ENCODE measurements around the gene MYOM1.
"Not testable (repeated sequence)": the region's sequence is repeated elsewhere in the genome, so short reads cannot be mapped to it uniquely, and the experiment has no call there.

MYOM1 gene

DNA sequence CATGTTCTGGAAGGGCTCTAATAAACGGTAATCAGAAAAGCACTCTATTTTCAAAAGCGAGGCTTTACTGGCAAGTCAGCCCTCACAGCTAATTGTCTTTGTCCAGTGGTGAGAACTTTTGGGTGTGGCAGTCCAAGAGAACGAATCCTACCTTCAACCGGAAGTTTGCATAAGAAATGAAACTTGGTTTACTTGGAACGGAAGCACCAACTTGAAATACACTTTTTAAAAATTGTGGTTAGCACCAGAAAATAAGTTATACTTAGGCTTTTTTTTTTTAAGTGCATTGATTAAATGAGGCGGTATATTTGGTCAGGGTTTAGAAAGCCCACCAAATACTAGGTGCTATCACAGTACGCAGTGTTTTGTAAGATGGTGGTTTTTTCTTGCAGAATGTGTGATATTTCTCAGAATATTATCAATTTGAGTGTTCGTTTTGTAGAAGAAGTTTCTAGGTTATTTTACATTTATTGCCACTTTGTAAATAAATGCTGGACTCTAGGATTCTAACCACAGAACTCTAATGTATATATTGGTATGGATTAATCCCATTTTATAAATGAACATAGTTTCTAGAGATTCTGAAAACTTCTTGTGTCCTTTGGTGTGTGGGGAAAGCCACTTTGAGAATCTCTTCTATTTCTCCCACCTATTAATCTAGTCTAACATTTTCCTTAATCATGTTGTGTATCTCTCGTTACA is 29.0 kb upstream of the MYOM1 start:
- no peak for DNase-seq

DNA sequence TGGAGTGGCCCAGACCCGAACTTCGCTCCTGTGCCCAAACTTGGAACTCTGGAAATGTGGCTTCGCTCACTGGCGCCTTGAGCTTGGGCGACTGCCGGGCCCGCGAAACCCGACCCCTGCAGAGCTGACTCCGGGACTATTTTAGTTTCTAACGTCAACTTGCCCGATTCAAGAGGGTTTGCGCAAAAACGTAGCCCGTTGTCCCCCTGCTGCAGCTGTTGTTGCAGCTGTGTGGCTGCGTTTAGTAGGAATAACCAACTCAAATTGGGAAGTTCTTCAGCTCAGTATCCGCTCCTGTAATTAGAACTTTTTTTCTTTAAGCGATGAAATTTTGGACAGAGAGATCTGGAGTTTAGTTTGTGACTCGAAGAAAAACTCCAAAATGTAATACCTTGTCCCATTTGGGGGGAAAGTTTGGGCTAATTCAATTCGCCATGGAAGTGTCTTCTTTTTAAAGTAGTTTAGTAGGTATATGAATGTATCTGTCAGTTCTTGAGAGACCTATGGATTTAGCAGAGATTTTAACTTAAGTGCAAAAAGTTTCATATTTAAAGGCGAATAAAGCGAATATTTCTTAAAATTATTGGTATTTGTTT is 28.4 kb upstream of the MYOM1 start:
- DNase-seq = no peak

DNA sequence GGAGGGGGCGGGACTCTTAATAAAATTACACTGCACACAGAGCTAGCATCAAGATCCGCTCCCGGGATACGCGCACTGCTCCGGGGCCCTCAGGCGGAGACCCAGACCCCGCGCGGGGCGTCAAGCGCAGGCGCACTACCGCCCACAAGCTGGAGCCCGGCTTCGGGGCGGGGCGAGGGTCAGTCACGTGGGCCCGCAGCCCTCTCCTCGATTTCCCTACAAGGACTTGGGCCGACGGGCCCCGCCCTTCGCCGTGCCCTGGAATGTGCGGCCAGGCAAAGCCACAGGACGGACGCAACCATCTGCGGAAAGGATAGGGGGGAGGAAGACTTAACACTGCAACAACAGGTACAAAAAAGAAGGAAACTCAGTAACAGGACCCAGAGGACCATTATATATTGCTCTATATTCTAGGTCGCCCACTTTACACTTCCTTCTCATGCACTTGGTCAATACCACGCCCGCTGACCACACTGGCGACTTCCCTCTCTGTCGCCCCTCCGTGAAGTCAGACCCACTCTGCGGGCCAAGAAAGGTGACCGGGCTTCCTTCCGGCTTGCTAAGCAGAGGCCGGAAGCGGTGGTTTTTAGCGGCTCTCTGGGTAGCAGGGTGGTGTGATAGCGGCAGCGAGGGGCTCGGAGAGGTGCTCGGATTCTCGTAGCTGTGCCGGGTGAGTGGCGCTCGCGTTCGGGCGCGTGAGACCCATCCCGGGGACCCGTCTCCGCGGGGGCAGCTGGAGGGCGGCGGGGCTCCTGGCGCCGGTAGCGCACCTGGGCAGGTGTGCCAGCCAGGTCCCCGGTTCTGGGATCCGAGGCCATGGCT is 27.7 kb upstream of the MYOM1 start, which contains the start of gene MYL12A:
MYL12A (plus strand) TSS at position 562 of the 822 bp plus-strand sequence. CDS start 5,447 bp downstream, outside the sequence.
- DNase-seq = peak; percentile 82

DNA sequence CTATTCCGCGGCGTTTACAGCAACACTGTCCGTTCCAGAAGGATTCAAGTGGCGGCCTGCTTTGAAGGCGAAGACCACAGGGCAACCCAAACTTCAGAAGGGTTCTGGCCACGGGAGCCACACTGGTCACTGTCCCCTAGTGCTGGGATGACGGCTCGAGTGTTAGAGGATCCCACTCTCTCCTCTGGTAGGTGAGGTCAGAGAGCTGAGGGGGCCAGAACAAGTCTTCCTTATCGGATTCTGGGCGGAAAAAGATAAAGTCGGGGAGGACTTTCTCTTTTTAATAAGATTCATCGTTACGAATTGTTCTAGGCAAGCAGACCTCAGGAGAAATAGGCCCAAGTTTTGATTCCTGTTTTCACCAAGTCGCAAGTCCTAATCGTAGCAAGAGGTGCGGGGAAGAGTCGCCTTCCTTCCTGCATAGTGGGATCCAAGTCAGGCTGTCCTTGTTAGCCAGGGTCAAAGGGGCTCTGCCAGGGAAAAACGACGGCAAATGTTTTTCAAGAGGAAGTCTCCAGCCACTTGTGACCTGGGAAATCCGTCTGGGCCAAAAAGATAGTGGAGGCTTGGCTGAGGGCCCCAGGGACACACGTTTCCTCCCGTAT is 27.0 kb upstream of the MYOM1 start:
- DNase-seq = no peak

DNA sequence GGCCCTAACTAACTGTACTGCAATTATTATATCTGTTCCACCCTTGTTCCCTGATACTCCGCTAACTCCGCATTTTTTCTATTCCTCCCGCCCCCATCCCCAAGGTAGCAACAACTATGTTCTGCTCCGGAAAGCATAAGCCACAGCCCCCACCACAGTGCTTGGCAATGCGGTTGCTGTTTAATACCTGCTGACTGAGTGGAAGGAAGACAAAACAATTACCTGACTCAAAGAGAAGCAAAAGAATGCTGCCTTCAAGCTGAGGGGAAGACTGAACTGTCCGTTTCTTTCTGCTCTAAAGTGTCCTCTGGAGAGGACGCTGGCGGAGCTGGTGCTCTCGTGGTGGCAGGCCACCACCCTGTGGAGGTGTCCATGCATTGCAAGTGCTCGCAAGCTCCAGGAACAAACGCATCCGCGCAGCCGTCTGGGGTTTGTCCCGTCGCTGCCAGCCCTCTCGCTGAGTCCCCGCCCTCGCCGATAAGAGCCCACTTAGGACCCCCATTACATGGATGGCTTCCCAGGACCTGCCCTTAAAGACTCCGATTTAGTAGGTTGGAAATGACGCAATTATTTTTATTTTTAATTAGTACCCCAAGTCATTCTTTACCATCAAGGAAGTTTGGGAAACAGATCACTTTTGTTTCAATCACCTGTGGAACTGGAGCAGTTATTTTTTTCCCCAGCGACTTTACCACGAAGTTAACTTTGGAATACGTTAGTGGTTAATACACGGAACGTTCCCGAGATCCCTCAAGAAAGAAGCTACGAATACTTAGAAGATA is 26.3 kb upstream of the MYOM1 start:
- DNase-seq = peak; percentile 67

DNA sequence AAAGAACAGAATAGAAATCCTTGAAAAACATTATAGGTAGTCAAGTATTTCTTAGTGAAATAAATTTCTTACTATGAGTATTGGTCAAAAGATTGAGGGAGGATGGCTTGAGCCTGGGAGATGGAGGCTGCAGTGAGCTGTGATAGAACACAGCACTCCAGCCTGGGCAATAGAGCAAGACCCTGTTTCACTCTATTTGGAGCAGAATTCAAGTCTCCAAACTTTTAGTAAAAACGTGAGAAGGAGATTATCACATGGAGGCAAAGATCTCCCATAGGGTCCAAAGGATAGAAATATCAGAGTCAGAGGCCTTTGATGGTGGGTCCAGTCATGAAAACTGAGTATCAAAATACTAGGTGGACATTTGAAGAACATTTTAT is 25.4 kb upstream of the MYOM1 start:
- no peak for DNase-seq

DNA sequence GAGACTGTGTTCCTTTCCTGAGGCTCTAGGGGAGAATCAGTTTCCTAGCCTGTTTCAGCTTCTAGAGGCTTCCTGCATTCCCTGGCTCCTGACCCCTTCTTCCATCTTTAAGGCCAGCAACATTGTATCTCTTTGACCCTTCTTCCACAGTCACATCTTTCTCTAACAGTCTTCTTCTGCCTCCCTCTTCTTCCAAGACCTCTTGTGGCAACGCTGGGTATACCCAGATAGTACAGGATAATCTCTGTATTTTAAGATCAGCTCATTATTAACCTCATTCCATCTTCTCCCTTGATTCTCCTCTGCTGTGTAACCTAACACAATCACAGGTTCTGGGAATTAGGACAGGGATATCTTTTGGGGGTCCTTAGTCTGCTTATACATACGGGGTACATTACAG is 19.0 kb upstream of the MYOM1 start:
- DNase-seq = no peak

DNA sequence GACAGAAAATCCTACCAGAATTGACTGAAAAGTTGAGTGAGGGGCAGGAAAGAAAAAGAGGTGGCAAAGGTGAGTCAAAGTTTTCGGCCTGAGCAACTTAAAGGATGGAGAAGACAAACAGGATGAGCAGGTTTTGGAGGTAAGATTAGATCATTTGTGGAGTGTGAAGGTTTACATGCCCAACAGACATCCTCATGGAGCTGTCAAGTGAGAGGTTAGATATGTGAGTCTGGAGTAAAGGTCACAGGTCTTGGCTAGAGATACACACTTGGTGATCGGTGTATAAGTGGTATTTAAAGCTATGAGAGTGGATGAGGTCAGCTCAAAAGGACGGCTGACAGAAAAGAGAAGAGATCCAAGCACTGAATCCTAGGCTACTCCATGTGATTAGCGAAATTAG is 16.7 kb upstream of the MYOM1 start:
- no peak for DNase-seq

DNA sequence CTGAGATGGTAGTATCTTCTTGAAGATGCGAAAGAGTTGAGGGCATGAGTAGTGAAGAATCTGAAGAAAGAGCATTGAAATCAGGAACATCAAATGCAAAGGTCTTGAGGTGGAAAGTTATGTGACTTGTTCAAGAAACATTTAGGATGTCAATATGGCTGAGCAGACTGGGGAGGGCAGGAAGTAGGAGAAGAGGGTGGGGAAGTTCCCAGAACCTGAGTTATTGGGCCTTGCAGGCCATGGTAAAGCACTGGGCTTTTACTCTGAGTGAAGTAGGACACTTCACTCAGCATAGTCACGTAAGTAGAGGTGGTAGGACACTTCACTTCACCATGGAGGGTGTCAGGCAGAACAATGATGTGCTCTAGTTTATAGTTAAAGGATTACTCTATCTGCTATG is 16.1 kb upstream of the MYOM1 start:
- DNase-seq = no peak

DNA sequence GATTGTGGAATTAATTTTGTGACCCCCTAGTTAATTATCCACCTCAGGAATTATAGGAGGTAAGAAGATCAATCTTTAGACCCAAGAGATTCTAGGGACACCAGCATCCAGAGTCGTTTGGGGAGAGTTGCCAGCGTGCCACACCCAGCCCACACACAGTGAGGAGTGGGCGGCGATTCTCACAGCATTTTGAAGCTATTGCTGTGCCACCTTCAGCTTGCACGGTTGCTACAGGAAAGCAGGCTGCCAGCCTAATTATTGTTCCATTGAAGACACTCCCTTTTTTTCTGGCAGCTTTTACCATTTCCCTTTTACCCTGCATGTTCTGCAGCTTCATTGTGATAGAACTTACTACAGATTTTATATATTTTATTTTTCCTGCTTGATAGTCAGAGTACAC is 14.7 kb upstream of the MYOM1 start:
- DNase-seq = no peak

DNA sequence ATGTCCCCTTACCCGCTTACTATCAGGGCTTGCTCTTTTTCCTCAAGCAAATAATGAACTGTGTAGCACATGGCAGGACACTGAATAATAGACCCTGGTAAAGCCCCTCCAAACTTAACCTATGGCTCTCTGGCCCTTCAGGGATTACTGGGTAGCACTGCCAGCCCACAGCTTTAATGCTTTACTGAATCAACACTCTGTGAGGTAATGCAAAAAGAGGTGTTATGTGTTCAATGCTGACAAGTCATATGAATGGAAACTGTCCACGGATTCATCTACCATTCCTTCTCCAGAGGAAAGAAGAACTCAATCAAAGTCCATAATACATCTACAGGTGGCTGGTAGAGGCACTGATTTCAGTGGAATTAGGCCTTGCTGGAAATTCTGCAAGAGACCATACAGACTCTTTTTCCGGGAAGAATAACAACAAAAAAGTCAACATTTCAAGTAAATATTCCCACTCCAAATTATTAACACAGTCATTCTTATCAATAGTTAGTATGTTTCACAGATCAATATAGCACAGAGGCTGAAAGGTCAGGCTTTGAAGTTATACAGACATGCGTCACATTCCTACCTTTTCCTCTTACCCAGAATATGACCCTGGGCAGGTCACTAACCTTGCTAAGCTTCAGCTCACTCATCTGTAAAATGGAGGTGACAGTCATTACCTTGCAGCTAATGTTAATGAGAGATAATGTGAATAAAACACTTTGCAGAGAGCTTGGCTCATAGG is 13.8 kb upstream of the MYOM1 start:
- DNase-seq = no peak

DNA sequence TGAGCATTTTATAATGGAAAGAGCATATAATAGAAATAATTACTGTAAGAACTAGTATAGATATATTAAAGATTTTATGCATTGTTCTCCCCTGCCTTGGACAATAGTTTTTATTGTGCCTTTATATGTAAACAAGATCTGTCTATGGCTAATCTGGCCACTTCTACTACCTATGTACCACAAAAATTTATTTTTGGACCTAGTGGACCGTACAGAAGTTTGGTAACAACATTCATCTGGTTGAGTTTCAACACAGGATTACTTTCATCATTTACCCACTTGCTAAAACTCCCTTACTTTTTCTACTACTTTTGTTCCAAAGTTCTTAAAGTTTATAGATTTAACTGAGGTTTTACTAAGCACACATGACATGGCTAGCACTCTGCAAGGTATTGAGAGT is 13.2 kb upstream of the MYOM1 start:
- DNase-seq = no peak

DNA sequence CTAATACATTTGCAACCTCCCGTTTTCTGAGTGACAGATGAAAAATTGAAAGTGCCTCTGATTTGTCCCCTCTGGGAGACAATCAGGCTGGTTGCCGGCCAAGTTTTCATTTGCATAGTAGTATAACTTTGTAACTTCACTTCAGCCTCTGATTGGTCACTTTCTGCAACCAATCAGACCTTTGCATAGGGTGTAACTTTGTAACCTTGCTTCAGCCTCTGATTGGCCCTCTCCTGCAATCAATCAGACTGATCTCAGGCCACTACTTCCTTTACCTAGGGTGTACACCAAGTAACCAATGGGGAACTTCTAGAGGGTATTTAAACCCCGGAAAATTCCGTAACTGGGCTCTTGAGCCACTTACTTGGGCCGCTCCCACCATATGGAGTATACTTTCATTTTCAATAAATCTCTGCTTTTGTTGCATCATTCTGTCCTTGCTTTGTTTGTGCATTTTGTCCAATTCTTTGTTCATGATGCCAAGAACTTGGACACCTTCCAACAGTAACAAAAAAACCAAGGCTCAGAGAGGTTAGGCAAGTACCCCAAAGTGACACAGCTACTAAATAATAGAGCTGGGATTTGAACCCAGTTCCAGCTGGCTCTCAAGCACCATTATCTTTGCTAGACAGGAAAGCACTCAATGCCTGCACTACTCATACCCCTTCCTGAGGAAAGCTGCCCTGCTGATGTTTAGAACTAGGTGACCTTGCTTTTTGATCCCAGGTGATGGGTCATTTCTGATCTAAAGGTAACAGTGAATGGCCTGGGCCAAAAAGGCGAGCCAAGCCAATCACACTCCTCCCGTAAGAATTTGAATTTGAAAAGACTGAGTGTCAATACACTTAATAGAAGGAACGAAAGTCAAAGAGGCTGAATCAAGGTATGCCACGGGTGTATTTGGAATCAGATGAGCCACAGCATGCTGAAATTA is 10.9 kb upstream of the MYOM1 start:
- no peak for DNase-seq

DNA sequence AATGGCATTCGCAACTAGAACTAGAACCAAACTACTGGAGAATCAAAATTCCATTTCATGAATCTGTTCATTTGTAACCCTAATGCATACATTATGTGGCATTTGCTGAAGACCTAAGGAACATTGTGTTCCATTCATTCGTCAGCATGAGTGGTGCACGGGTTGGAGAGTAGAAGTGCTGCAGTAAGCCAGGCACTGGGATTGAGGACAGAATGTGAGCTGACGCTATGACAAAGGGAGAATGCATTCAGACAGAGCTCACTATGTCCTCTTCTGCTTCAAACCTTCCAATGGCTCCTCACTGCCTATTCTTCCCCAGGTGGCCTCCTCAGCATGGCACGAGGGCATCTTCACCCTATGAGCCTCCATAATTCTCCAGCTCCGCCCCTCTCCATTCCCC is 6.3 kb upstream of the MYOM1 start:
- no peak for DNase-seq

DNA sequence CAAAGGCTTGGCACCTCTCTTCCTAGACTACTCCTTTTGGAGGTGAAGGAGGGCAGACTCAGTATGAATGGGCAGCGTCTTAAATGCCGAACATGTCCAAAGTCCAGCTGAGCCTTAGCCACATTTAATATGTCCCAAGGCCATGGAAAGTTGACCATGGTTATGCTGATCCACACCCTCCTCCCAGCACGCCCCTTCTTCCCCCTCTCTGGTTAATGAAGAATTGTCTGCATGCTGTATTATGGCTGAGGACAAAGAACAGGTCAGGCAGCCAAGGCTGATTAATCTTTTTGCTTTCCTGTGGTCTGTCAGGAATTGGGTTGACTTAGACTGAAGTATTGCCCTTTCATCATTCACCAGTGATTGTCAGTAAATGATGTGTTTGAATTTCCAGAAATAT is 5.8 kb upstream of the MYOM1 start:
- no peak for DNase-seq

DNA sequence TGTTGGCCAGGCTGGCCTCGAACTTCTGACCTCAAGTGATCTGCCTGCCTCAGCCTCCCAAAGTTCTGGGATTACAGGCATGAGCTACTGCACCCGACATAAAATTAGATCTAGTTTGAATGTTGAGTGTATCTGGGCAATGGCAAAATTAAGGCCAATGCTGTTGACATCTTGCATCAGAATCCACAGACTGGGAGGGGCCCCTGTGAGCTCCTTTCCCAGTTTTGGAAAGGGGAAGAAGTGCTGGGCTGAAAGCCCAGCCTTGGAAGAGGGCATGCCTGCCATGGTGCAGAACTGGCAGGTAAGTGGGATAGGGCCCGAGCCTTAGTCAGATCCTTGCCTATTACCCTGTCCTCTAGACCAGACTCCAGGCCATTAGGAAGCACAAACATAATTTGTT is 4.5 kb upstream of the MYOM1 start:
- no peak for DNase-seq

DNA sequence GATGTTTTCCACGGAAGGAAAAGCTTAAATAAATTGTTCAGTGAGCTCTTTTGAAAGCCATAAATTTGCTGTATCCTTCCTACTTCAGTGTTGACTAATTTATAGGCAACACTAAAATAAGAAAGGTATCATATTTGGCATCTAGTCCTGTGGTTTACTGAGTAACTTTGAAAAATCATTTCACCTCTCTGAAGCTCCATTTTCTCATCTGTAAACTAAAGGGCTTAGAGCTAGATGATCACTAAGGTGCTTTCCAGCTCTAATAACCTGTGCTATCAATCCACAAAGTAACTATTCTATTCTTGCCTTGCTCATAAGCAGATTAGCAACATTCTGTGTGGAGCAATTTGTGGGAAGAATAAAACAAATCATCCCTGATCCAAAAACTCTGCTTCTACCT is 3.6 kb upstream of the MYOM1 start:
- DNase-seq = no peak

DNA sequence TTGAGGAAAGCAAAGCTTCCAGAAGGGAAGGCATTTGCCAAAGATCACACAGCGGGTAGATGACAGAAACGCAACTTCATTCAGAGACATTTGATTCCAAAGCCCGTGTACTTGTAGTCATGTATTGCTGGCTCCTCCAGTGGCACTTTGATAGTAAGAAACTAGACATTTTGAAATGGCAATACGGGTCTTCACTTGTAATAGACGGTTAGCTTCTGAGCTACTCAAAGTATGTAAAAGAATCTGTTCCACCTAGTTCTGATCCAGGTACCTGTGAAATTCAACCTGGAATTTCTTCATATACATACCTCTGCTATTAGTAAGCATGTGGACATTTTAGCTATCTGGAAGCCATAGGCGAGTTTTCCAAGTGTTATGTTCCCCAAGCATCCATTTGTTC is 1.7 kb upstream of the MYOM1 start:
- DNase-seq = no peak

DNA sequence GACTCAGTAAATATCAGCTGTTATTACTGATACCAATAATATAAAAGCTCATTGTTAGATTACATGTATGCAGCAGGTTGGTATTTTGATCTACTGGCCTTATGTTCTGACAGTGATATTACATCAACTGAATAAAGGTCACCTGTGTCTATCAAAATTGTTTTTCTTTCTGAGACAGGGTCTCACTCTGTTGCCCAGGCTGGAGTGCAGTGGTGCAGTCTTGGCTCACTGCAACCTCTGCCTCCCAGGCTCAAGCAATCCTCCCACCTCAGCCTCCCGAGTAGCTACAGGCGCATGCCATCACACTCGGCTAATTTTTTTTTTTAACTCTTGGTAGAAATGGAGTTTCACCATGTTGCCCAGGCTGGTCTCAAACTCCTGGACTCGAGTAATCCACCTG is 1.1 kb upstream of the MYOM1 start:
- not testable (repeated sequence) for DNase-seq

DNA sequence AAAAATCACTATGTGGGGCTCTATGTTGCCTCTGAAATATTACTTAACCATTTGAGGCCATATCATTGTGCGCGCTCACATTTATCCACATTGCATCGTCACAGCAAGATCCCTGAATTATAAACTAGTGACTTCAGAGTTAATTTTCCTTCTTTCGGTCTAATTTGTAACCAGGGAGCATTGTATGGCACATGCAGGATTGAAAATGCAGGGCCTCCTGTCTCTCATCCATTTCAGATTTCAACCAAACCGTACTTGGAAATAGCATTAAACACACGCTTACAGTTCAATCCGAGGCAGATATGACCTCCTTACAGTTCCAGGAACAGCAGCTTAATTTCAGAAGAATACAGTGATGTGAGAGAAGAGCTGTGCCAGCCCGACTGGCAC is 532 bp downstream of the MYOM1 start:
- DNase-seq = no peak

DNA sequence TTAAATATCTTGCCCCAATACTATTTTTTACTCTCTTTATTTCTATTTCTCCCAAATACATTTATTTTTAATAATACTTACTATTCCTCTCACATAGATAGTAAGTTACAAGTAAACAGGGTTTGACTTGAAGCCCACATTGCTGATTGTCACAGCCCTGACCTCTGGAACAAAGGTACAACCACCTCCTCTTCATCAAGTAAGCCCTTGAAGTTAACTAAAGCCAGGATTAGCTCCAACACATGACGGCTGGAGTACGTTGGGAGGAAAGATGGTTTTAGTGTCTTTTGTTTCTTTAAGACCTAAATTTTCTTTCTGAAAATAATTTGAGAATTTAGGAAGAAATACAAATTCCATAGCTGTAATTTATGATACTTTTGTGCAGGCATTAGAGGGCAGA is 949 bp downstream of the MYOM1 start:
- no peak for DNase-seq
